Effector CD8-positive, alpha-beta T cell (primary cell): Measurements from ENCODE around the gene ZNRF3.

Experiments used
- DNase-seq: peaks from one replicate; lab custom pipeline; 2025; lab: John Stamatoyannopoulos, UW

The ZNRF3 gene

GRCh38 chr22:29011240-29012100, 128.1 kb downstream of the ZNRF3 start:
- no peak for DNase-seq

GRCh38 chr22:29012101-29012433, 128.7 kb downstream of the ZNRF3 start:
- DNase-seq = no peak

- DNase-seq = no peak
Measured at GRCh38 chr22:29012952-29013351, 129.6 kb downstream of the ZNRF3 start.

GRCh38 chr22:29014293-29014692, 130.9 kb downstream of the ZNRF3 start:
- no peak for DNase-seq

GRCh38 chr22:29014773-29015172, 131.4 kb downstream of the ZNRF3 start:
- DNase-seq = no peak

GRCh38 chr22:29016067-29016938, 132.9 kb downstream of the ZNRF3 start:
- no peak for DNase-seq

GRCh38 chr22:29018293-29019189, 135.2 kb downstream of the ZNRF3 start:
- no peak for DNase-seq

GRCh38 chr22:29022101-29022817, 138.9 kb downstream of the ZNRF3 start:
- DNase-seq = no peak

- no peak for DNase-seq
Measured at GRCh38 chr22:29023172-29023796, 139.9 kb downstream of the ZNRF3 start.

- DNase-seq = no peak
Measured at GRCh38 chr22:29026579-29026978, 143.2 kb downstream of the ZNRF3 start.

- DNase-seq = no peak
Measured at GRCh38 chr22:29028468-29028867, 145.1 kb downstream of the ZNRF3 start.

- DNase-seq = no peak
Measured at GRCh38 chr22:29029202-29030000, 146.0 kb downstream of the ZNRF3 start.

GRCh38 chr22:29030016-29030617, 146.7 kb downstream of the ZNRF3 start:
- no peak for DNase-seq

GRCh38 chr22:29030618-29031226, 147.3 kb downstream of the ZNRF3 start:
- no peak for DNase-seq

- DNase-seq = no peak
Measured at GRCh38 chr22:29031227-29032011, 148.0 kb downstream of the ZNRF3 start.

GRCh38 chr22:29032014-29032475, 148.7 kb downstream of the ZNRF3 start:
- no peak for DNase-seq

GRCh38 chr22:29032584-29032983, 149.2 kb downstream of the ZNRF3 start:
- no peak for DNase-seq

GRCh38 chr22:29037340-29037932, 154.1 kb downstream of the ZNRF3 start:
- no peak for DNase-seq
